ENCODE results near the gene CSRP1.
A peak's percentile ranks its signal among the peaks of the same experiment; 100 is the strongest.

DNA sequence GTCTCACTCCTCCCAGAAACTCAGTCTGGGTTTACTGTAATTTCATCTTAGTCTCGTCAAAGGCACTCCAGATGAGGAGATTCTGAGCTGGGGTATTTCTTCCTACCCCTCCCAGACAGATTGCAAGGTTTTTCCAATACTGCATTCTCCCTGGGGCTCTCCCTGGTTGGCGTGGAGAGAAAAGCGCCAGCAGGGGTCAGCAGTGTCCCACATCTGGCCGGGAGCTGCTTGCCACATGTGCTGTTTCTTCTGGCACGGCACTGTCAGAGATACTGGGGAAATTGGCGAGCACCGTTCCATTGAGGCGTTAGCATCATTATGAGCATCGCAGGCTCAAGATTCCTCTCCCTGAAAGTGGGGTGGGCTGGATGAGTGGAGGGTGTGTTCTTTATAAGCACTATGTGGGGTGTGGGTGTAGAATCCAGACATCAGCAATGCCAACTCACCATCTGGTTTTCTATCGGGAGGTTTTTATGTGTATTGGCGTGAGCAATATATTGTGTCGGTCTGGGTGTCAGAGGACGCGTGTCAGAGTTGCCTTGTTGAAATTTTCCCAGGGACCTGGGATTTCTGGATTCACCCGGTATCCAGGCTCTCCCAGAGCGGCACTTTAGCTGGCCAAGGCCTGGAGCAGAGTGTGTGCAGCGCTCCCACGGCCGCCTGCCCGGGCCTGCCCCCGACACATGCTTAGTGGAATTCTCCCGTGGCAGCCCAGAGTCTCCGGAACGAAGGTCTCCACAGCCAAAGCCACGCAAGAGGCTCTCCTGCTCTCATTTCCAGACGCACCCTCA is 24.0 kb upstream of the CSRP1 start:
- TF ChIP-seq POLR2AphosphoS5 (IDR thresholded peaks at IDR 0.05; ENCODE audit: insufficient read depth in 1 of 2, low read depth in 1 of 2) (peak; percentile 53 to 76), POLR2A (IDR thresholded peaks at IDR 0.05) (no peak)
- TF ChIP-seq, protein P1, sequence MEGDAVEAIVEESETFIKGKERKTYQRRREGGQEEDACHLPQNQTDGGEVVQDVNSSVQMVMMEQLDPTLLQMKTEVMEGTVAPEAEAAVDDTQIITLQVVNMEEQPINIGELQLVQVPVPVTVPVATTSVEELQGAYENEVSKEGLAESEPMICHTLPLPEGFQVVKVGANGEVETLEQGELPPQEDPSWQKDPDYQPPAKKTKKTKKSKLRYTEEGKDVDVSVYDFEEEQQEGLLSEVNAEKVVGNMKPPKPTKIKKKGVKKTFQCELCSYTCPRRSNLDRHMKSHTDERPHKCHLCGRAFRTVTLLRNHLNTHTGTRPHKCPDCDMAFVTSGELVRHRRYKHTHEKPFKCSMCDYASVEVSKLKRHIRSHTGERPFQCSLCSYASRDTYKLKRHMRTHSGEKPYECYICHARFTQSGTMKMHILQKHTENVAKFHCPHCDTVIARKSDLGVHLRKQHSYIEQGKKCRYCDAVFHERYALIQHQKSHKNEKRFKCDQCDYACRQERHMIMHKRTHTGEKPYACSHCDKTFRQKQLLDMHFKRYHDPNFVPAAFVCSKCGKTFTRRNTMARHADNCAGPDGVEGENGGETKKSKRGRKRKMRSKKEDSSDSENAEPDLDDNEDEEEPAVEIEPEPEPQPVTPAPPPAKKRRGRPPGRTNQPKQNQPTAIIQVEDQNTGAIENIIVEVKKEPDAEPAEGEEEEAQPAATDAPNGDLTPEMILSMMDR (IDR thresholded peaks at IDR 0.05) = peak; percentile 45 to 77 (median 69)
